CD14-positive monocyte (primary cell): ENCODE measurements around the gene QPCTL. TPM values are rescaled to one million over a fixed set of nuclear protein-coding genes. Genes with fewer than 3 reads are reported as not detected.

ENCODE experiments used
- DNase-seq, 3 donors: peaks; one replicate each; pipeline ENCODE4 v3.0.0-alpha.2; 2011 to 2022
- H2AFZ ChIP-seq: 2 replicates; pipeline ENCODE4 v1.6.0; 2012; ENCODE audit warnings: mild to moderate bottlenecking, low read depth, low read length, inconsistent platforms; ENCODE audit not compliant: insufficient read depth, poor library complexity, severe bottlenecking
- H3K27ac ChIP-seq, 2 donors: 1 replicate in 1 of 2; 2 replicates in 1 of 2; pipeline ENCODE4 v1.5.1; 2012 to 2013; ENCODE audit warnings: low read length in 2 of 2, control low read depth in 1 of 2, inconsistent platforms in 1 of 2, low read depth in 1 of 2, mild to moderate bottlenecking in 1 of 2
- H3K27me3 ChIP-seq, 2 donors: one replicate each; pipeline versions ENCODE4 v1.6.0 to v1.6.1; 2011 to 2013; ENCODE audit warnings: low read length in 2 of 2; ENCODE audit not compliant: control insufficient read depth in 2 of 2, insufficient read depth in 2 of 2
- H3K36me3 ChIP-seq, 2 donors: replicated peaks in 1 of 2; 1 replicate in 1 of 2; 2 replicates in 1 of 2; pipeline versions ENCODE4 v1.5.1 to v1.6.1; 2012 to 2013; ENCODE audit warnings: low read length in 2 of 2, control low read depth in 1 of 2, inconsistent platforms in 1 of 2, mild to moderate bottlenecking in 1 of 2; ENCODE audit not compliant: insufficient read depth in 2 of 2, control insufficient read depth in 1 of 2
- H3K4me1 ChIP-seq, 2 donors: 1 replicate in 1 of 2; 2 replicates in 1 of 2; pipeline versions ENCODE4 v1.5.1 to v1.6.1; 2012 to 2013; ENCODE audit warnings: low read length in 2 of 2, control low read depth in 1 of 2, inconsistent platforms in 1 of 2, mild to moderate bottlenecking in 1 of 2, moderate library complexity in 1 of 2; ENCODE audit not compliant: insufficient read depth in 2 of 2, control insufficient read depth in 1 of 2
- H3K4me2 ChIP-seq: replicated peaks from 2 replicates; pipeline ENCODE3; 2012; ENCODE audit warnings: low read length, moderate library complexity, mild to moderate bottlenecking; ENCODE audit not compliant: poor library complexity, severe bottlenecking; ENCODE audit errors: extremely low read depth
- H3K4me3 ChIP-seq, 3 experiments: fragments of 200-600 bp in 1 of 3; sonication (generic) in 1 of 3; replicated peaks in 1 of 3; 1 replicate in 2 of 3; 2 replicates in 1 of 3; pipeline ENCODE4 v1.5.1; 2011 to 2013; ENCODE audit warnings: low read length in 3 of 3, mild to moderate bottlenecking in 3 of 3, control low read depth in 2 of 3, low read depth in 2 of 3, inconsistent platforms in 1 of 3, moderate library complexity in 1 of 3
- H3K79me2 ChIP-seq: 2 replicates; pipeline ENCODE4 v1.6.0; 2012; ENCODE audit warnings: mild to moderate bottlenecking, control low read depth, inconsistent platforms, low read length, moderate library complexity; ENCODE audit not compliant: insufficient read depth
- H3K9ac ChIP-seq: 2 replicates; pipeline ENCODE4 v1.6.0; 2017; ENCODE audit warnings: low read length, mild to moderate bottlenecking; ENCODE audit not compliant: insufficient read depth, poor library complexity, severe bottlenecking
- H3K9me3 ChIP-seq, 2 donors: replicated peaks in 1 of 2; 1 replicate in 1 of 2; 2 replicates in 1 of 2; pipeline versions ENCODE4 v1.5.1 to v1.6.1; 2012 to 2013; ENCODE audit warnings: low read length in 2 of 2, control low read depth in 1 of 2; ENCODE audit not compliant: control insufficient read depth in 1 of 2, insufficient read depth in 1 of 2
- H4K20me1 ChIP-seq: 2 replicates; pipeline ENCODE4 v1.6.0; 2012; ENCODE audit warnings: mild to moderate bottlenecking, low read length, control low read depth, moderate library complexity; ENCODE audit not compliant: insufficient read depth
- H3K27ac Mint-ChIP-seq, 7 donors: one replicate each; pipeline ENCODE4 v1.8.0; 2020; ENCODE audit warnings: mild to moderate bottlenecking in 7 of 7, mixed read lengths in 7 of 7, moderate library complexity in 6 of 7, inconsistent platforms in 2 of 7
- H3K27me3 Mint-ChIP-seq, 3 donors: one replicate each; pipeline ENCODE4 v1.8.0; 2021 to 2022; ENCODE audit warnings: low read depth in 3 of 3, mild to moderate bottlenecking in 3 of 3, mixed read lengths in 3 of 3, moderate library complexity in 3 of 3, inconsistent platforms in 1 of 3
- H3K36me3 Mint-ChIP-seq, 2 donors: one replicate each; pipeline ENCODE4 v1.8.0; 2020; ENCODE audit warnings: mixed read lengths in 2 of 2, inconsistent platforms in 1 of 2, mild to moderate bottlenecking in 1 of 2
- H3K4me1 Mint-ChIP-seq: one replicate; pipeline ENCODE4 v1.8.0; 2020; ENCODE audit warnings: mild to moderate bottlenecking, mixed read lengths
- H3K4me3 Mint-ChIP-seq, 2 donors: one replicate each; pipeline ENCODE4 v1.8.0; 2020; ENCODE audit warnings: mild to moderate bottlenecking in 2 of 2, mixed read lengths in 2 of 2, moderate library complexity in 1 of 2
- H3K9me3 Mint-ChIP-seq, 7 donors: one replicate each; pipeline ENCODE4 v1.8.0; 2020 to 2022; ENCODE audit warnings: mixed read lengths in 7 of 7, mild to moderate bottlenecking in 6 of 7, moderate library complexity in 6 of 7, inconsistent platforms in 2 of 7
- WGBS: methylation state at CpG from one replicate; pipeline ENCODE4 v1.1.5; 2013; ENCODE audit warnings: missing lambda C conversion rate; ENCODE audit not compliant: insufficient coverage; 5-methylcytosine and 5-hydroxymethylcytosine counted together
- intact Hi-C, 2 donors: fragments of 100-400 bp; cut with micrococcal nuclease; formaldehyde crosslinking; loops; one replicate each; pipeline versions ENCODE4 v1.15.0 to v1.15.1; 2023
- polyA plus RNA-seq, 3 donors: library from polyadenylated mRNA; depleted of rRNA in 1 of 3; unstranded in 2 of 3; stranded (reverse) in 1 of 3; fragments of 300-500 nt in 2 of 3; fragments of >200 nt in 1 of 3; fragmentation: Illumina TruSeq in 2 of 3; gene quantifications; 1 replicate in 2 of 3; 2 replicates in 1 of 3; pipeline ENCODE4 v1.2.3, GENCODE V29; 2012 to 2021
- TF ChIP-seq, protein P1 (sequence below): fragments of 200-600 bp; IDR thresholded peaks from one replicate; pipeline ENCODE4 v1.8.0; 2022; ENCODE audit warnings: antibody characterized with exemption, mild to moderate bottlenecking

The QPCTL gene
- polyA plus RNA-seq, 3 donors: 0.46 to 3.0 (median 0.90) TPM

DNA sequence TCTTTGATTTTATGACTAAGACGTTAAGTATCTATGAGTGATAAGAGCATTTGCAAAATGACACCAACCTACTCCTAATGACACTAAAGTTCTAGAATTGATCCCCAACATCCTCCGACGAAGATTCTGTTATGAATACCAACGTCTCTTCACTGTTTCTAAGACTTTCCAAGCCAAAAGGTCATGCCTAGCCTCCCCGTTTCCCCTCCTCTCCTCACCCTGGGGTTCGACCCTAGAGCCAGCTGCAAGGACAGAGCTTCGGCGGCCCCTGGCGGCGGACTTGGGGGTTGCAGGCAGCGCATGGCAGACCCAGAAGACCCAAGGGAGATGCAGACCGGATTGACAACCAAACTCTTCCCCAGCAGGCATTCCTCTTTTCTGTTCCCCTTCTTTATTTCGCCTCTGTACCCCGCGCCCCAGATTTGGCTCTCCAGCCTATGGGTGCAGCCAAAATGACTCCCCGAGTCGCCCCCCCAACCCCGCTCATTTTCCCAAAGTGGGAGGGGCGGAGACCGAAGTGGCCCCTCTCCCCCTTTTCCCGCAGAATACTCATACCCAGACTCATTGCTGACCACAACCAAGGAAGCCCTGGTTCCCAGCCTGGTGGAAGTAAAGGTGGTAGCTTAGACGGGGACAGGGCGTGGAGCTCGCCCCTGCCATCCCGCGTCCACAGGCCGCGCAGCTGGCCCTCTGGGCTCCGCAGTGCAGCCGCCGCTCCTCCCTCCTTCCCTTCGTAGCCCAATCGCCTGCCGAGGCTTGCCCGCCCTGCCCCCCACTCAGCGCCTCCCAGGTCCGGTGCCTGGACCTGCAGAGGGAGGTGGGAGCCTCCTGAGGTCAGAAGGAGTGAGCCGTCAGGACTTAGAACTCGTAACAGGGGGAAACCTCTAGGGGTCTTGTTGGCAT lies 49.2 kb upstream of the QPCTL start:
- peak; percentile 82 to 86 (median 82) for DNase-seq
- H4K20me1 ChIP-seq: peaks cover 4% of the 10 kb centered on the region
- H3K27ac ChIP-seq: peak overlapping the region; percentile 52 to 96
- H3K4me3 ChIP-seq: peak overlapping the region in 1 of 3 experiments; percentile 28
- H3K9ac ChIP-seq: no peak overlapping the region
- Mint-ChIP-seq H3K27me3 (peaks cover 39 to 46% (median 40%) of the 10 kb centered on the region in 3 donors), H3K4me1 (peaks cover 46% of the 10 kb centered on the region), H3K27ac (peak overlapping the region; percentile 57 to 96 (median 92)), H3K9me3 (peaks cover 0 to 12% (median 2%) of the 10 kb centered on the region in 7 donors), H3K36me3 (peaks cover 2 to 6% of the 10 kb centered on the region in 2 donors), H3K4me3 (peak overlapping the region; percentile 69 to 83)
- H2AFZ ChIP-seq: no peak overlapping the region
- intact Hi-C loops: loop anchor here (2.0 to 10.0 kb wide), 6 partner anchors 34 to 118 kb away; partner anchors contain the start of genes OPA3 (in 1 of the 2) and QPCTL (in 1 of the 2)
- H3K36me3 ChIP-seq: no peaks in the 10 kb centered on the region
- TF ChIP-seq, protein P1, sequence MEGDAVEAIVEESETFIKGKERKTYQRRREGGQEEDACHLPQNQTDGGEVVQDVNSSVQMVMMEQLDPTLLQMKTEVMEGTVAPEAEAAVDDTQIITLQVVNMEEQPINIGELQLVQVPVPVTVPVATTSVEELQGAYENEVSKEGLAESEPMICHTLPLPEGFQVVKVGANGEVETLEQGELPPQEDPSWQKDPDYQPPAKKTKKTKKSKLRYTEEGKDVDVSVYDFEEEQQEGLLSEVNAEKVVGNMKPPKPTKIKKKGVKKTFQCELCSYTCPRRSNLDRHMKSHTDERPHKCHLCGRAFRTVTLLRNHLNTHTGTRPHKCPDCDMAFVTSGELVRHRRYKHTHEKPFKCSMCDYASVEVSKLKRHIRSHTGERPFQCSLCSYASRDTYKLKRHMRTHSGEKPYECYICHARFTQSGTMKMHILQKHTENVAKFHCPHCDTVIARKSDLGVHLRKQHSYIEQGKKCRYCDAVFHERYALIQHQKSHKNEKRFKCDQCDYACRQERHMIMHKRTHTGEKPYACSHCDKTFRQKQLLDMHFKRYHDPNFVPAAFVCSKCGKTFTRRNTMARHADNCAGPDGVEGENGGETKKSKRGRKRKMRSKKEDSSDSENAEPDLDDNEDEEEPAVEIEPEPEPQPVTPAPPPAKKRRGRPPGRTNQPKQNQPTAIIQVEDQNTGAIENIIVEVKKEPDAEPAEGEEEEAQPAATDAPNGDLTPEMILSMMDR: peak; percentile 97
- H3K4me1 ChIP-seq: peaks cover 59 to 67% of the 10 kb centered on the region in 2 donors
- peaks cover 16 to 33% of the 10 kb centered on the region in 2 donors for H3K27me3 ChIP-seq
- WGBS: 9% methylated on average over 24 of the region's 39 CpGs
- peaks cover 8% of the 10 kb centered on the region for H3K79me2 ChIP-seq
- peak overlapping the region; percentile 50 for H3K4me2 ChIP-seq
- H3K9me3 ChIP-seq: no peaks in the 10 kb centered on the region

GRCh38 chr19:45643927-45644771 lies 48.3 kb upstream of the QPCTL start:
- Mint-ChIP-seq H3K4me1 (peaks cover 39% of the 10 kb centered on the region), H3K4me3 (peak overlapping the region in 1 of 2 donors; percentile 67), H3K36me3 (peaks cover 2 to 6% of the 10 kb centered on the region in 2 donors), H3K27me3 (peaks cover 38 to 47% (median 40%) of the 10 kb centered on the region in 3 donors), H3K9me3 (peaks cover 0 to 12% (median 2%) of the 10 kb centered on the region in 7 donors), H3K27ac (no peak overlapping the region)
- Histone ChIP-seq H3K9me3 (no peaks in the 10 kb centered on the region), H3K4me3 (no peak overlapping the region), H3K79me2 (no peaks in the 10 kb centered on the region), H2AFZ (no peak overlapping the region), H3K4me2 (no peak overlapping the region), H3K36me3 (no peaks in the 10 kb centered on the region), H3K27ac (no peak overlapping the region), H4K20me1 (peaks cover 4% of the 10 kb centered on the region), H3K9ac (no peak overlapping the region), H3K27me3 (peaks cover 16 to 33% of the 10 kb centered on the region in 2 donors), H3K4me1 (peaks cover 52 to 58% of the 10 kb centered on the region in 2 donors)
- no peak for DNase-seq
- intact Hi-C loops: loop anchor here (2.0 to 10.0 kb wide), 6 partner anchors 33 to 119 kb away; partner anchors contain the start of genes OPA3 (in 1 of the 2) and QPCTL (in 1 of the 2)
- TF ChIP-seq, protein P1: no peak
- WGBS: 50% methylated on average over 3 of the region's 14 CpGs
